ENCODE measurements around the gene PSME1. TPM values are rescaled to one million over a fixed set of nuclear protein-coding genes. Genes with fewer than 3 reads are reported as not detected.
"Not testable (repeated sequence)": the region's sequence is repeated elsewhere in the genome, so short reads cannot be mapped to it uniquely, and the experiment has no call there.

PSME1 gene
- total RNA-seq, 2 donors from 2014 or later = 199 to 235 TPM

- no peak overlapping the region for H3K9ac ChIP-seq (ENCODE audit: low read depth in 2 of 2, low read length in 2 of 2)
- no peak for DNase-seq
- H3K27ac ChIP-seq = no peak overlapping the region
- peaks cover 10% of the 10 kb centered on the region for H3K36me3 ChIP-seq
- intact Hi-C loops (cut with DNase I) = no loop called here
- H3K4me1 ChIP-seq = peaks cover 3% of the 10 kb centered on the region
- H3K4me3 ChIP-seq = no peak overlapping the region
- TF ChIP-seq CTCF (IDR thresholded peaks at IDR 0.05) = no peak
- no peaks in the 10 kb centered on the region for H3K27me3 ChIP-seq
- no peaks in the 10 kb centered on the region for H3K9me3 ChIP-seq
Observed at GRCh38 chr14:24100197-24100981, 35.6 kb upstream of the PSME1 start.

- no peaks in the 10 kb centered on the region for H3K27me3 ChIP-seq
- TF ChIP-seq CTCF (IDR thresholded peaks at IDR 0.05) = no peak
- H3K9me3 ChIP-seq = no peaks in the 10 kb centered on the region
- no peak overlapping the region for H3K27ac ChIP-seq
- no peak overlapping the region for H3K9ac ChIP-seq (ENCODE audit: low read depth in 2 of 2, low read length in 2 of 2)
- no peak for DNase-seq
- no peaks in the 10 kb centered on the region for H3K4me1 ChIP-seq
- no peak overlapping the region for H3K4me3 ChIP-seq
- peaks cover 10% of the 10 kb centered on the region for H3K36me3 ChIP-seq
- intact Hi-C loops (cut with DNase I) = no loop called here
Observed at GRCh38 chr14:24100982-24101494, 35.0 kb upstream of the PSME1 start.

- DNase-seq = no peak
- Histone ChIP-seq H3K36me3 (peaks cover 10% of the 10 kb centered on the region), H3K9me3 (no peaks in the 10 kb centered on the region), H3K27me3 (no peaks in the 10 kb centered on the region), H3K4me3 (no peak overlapping the region), H3K27ac (no peak overlapping the region), H3K4me1 (no peaks in the 10 kb centered on the region), H3K9ac (ENCODE audit: low read depth in 2 of 2, low read length in 2 of 2) (no peak overlapping the region)
- TF ChIP-seq CTCF (IDR thresholded peaks at IDR 0.05) = no peak
- intact Hi-C loops (cut with DNase I) = no loop called here
Observed at GRCh38 chr14:24102357-24103048, 33.5 kb upstream of the PSME1 start.

- no peak overlapping the region for H3K9ac ChIP-seq (ENCODE audit: low read depth in 2 of 2, low read length in 2 of 2)
- H3K27me3 ChIP-seq = no peaks in the 10 kb centered on the region
- no peak for TF ChIP-seq CTCF (IDR thresholded peaks at IDR 0.05)
- H3K36me3 ChIP-seq = peaks cover 5% of the 10 kb centered on the region
- no peak overlapping the region for H3K27ac ChIP-seq
- intact Hi-C loops (cut with DNase I) = no loop called here
- no peaks in the 10 kb centered on the region for H3K4me1 ChIP-seq
- H3K9me3 ChIP-seq = no peaks in the 10 kb centered on the region
- no peak for DNase-seq
- H3K4me3 ChIP-seq = no peak overlapping the region
Observed at GRCh38 chr14:24103451-24103850, 32.5 kb upstream of the PSME1 start.

- H3K9ac ChIP-seq (ENCODE audit: low read depth in 2 of 2, low read length in 2 of 2); H3K27me3 ChIP-seq; H3K4me3 ChIP-seq; DNase-seq; H3K36me3 ChIP-seq; H3K27ac ChIP-seq; H3K9me3 ChIP-seq; H3K4me1 ChIP-seq: not testable (repeated sequence)
- intact Hi-C loops (cut with DNase I) = loop anchor here (5.0 kb wide), 1 partner anchor 93 kb away; no protein-coding TSS in a partner anchor
Observed at GRCh38 chr14:24105609-24106239, 30.3 kb upstream of the PSME1 start.

Measured in colonic mucosa (tissue), 4 donors.